Inflammatory macrophage treated with lipopolysaccharide for 4 hours (primary cell): ENCODE data around the gene DMC1.
"Not testable (repeated sequence)": the region's sequence is repeated elsewhere in the genome, so short reads cannot be mapped to it uniquely, and the experiment has no call there.

Experiments
- DNase-seq: peaks from one replicate; pipeline ENCODE4 v3.0.0-alpha.2; 2020

DMC1 gene

GRCh38 chr22:38497869-38498268, 72.1 kb downstream of the DMC1 start:
- no peak for DNase-seq

DNA sequence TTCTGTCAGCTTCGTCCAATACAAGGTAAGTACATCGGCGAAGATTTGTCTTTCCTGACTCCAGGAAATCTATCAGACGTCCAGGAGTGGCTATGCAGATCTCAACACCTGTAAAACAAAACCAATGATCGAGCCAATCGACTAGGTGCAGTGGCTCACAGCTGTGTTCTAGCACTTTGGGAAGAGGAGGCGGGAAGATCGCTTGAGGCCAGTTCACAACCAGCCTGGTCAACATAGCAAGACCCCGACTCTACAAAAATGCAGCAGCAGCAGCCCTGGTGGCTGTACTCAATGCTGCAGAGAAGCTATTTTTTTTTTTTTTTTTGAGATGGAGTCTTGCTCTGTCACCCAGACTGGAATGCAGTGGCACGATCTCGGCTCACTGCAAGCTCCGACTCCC, 75.0 kb downstream of the DMC1 start:
- no peak for DNase-seq

- no peak for DNase-seq
These were observed 75.5 kb downstream of the DMC1 start for GRCh38 chr22:38494498-38494897.

- no peak for DNase-seq
These were observed 78.2 kb downstream of the DMC1 start for GRCh38 chr22:38491707-38492348.

GRCh38 chr22:38490915-38491314, 79.1 kb downstream of the DMC1 start:
- no peak for DNase-seq

DNA sequence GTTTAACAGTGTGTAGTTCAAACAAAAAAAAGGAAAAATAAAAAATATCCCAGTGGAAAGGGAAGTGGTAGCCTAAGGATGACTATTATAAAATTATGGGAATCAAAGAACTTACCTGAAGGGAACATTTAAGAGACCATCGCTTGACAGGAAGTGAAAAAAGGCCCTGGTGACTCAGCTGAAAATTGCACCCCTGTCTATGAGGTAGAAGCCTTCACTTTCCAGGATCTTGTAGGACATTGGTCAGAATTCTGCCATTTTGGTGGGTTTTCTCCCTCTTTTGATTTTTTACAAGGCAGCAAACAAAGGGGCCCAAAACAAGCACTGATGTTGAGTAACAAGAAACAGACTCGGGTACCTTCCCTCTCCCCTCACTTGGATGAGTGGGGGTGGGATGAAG, 79.5 kb downstream of the DMC1 start:
- no peak for DNase-seq

- DNase-seq = no peak
These were observed 80.3 kb downstream of the DMC1 start for GRCh38 chr22:38489561-38490145.

GRCh38 chr22:38489142-38489541, 80.8 kb downstream of the DMC1 start:
- no peak for DNase-seq

- DNase-seq = no peak
These were observed 82.0 kb downstream of the DMC1 start for GRCh38 chr22:38487946-38488345.

DNA sequence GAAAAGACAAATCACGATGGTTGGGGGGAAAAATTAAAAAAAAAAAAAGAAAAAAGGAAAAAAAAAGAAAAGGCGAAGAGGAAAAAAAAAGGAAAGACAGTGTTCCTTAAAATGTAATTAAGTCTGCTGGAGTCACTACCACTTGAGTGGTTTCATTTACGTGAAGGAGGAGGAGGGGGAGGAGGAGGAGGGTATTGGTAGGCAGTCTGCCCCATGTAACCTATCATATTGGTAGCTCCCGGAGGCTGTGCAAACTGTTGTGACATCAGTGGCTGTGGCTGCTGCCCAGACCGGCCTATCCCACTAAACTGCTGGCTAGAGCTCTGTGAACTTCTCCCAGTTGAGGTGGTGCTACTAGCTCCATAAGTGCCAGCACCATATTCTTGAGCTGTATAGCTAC, 84.2 kb downstream of the DMC1 start:
- peak; percentile 24 for DNase-seq

DNA sequence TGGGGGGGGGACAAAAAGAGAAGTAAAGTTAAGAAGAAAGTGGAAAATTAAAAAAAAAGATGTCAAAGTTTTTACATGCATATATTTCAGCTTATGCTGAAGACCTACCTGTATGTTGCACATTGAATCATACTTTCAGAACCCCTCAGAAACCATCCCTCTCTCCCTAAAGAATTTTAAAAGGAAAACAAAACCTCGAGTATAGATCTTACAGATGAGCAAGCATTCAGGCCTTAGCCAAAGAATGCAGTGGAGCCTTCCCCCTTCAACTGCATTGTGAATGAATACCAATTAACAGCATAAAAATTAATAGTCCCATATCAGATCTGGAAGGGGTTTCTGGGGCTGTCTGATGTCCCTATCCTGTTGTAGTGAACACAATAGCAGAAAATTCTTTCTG, 85.7 kb downstream of the DMC1 start:
- DNase-seq = no peak

GRCh38 chr22:38482662-38483308, 87.2 kb downstream of the DMC1 start:
- DNase-seq = no peak

DNA sequence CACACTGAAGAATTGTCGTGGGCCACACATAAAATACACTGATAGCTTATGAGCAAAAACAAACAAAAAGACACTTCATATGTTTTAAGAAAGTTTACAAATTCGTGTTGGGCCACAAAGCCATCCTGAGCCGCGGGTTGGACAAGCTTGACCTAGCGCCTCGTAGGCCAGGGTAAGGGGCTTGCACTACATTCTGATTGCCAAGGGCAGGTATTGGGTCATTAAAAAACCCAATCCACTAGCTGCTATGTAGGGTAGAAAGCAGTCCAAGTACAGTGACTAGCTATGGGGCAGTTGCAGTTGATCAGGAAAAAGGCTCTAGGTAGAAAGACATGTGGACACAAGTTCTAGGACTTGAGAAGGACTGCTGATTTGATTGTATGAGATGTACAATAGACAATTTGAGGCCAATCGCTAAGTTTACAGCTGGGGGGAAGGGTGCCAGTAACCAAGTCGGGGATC, 88.1 kb downstream of the DMC1 start:
- DNase-seq = no peak

- no peak for DNase-seq
These were observed 88.7 kb downstream of the DMC1 start for GRCh38 chr22:38481162-38481870.

DNA sequence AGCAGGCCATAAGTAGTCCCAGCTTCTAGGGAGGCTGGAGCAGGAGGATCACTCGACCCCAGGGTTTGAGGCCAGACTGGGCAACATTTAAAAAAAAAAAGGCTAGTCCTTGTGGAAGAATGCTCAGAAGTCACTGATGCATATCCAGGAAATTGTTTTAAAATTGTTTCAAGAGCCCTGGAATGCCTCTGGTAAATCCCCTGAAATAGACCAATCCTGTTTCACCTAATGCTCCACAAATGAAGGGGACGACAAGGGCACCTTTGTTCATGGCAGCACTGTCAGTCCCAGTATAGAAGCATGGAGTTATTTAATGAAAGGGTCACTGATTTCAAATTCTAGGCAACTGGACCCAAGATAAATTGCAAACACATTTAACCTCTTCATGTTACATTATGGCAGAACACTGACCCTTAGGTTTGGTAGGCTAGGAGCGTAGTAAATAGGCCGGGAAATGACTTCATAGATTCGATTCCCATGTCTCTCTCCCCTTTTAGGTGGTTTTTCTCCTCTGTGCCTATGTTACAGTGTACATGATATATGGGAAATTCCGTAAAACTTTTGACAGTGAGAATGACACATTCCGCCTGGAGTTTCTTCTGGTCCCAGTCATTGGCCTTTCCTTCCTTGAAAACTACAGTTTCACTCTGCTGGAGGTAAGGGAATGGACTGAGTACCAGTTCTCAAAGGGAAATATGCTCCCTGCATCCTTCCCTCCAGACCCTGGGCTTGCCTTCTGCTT, 90.7 kb downstream of the DMC1 start:
- no peak for DNase-seq

GRCh38 chr22:38477585-38477984, 92.4 kb downstream of the DMC1 start:
- DNase-seq = no peak

DNA sequence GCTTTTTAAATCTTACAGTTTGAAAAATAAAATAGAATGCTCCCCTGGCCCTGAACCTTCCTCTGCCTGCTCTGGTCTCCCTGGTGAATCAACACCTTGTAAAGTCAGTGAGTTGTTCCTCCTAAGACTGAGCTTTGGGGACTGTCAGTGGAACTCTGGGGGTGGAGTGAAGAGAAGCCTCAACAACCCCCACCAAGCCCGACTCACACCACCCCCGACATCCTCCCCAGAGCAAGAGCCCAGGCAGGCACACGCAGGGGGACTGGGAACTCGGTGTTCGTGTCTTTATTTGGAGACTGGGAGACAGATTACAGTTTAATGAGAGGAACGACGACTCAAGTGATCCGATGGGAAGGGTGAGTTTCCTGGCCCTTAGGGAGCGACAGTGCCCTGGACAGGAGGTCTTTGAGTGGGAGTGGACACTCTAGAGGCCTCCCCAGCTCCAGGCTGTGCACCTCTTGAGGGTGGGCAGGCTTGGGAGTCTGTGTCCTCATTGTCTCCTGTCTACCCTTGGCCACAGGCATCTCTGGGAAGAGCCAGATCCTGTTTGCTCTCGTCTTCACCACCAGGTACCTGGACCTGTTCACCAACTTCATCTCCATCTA, 95.9 kb downstream of the DMC1 start:
- DNase-seq = no peak

GRCh38 chr22:38471237-38471636, 98.7 kb downstream of the DMC1 start:
- DNase-seq = no peak

DNA sequence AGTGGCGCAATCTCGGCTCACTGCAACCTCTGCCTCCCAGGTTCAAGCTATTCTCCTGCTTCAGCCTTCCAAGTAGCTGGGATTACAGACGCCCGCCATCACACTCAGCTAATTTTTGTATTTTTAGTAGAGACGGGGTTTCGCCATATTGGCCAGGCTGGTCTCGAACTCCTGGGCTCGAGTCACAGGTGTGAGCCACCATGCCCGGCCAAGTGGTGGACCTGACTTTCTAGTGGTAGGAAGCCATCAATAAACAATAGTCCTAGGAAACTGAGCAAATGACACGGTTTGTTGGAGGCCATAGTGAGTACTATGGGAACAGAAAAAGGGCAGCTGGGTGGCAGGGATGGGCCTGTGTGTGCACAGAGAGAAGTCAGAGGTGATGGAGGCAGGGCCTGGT, 99.8 kb downstream of the DMC1 start:
- not testable (repeated sequence) for DNase-seq

- DNase-seq = no peak
These were observed 100.6 kb downstream of the DMC1 start for GRCh38 chr22:38469306-38469781.
